Neural cell (in vitro differentiated cells): ENCODE measurements around the gene FAM170B. TPM values are rescaled to one million over a fixed set of nuclear protein-coding genes. Genes with fewer than 3 reads are reported as not detected.

Source experiments
- H2AFZ ChIP-seq: fragments of 200-600, 300-800 bp; sonication (generic), shearing (Covaris generic); 2 replicates; pipeline ENCODE4 v1.6.0; 2014; ENCODE audit warnings: low read depth, mild to moderate bottlenecking, antibody characterized with exemption, low read length, moderate library complexity
- H3F3A ChIP-seq: fragments of 200-600 bp; shearing (Covaris generic); 2 replicates; pipeline ENCODE4 v1.6.1; 2016; ENCODE audit warnings: mild to moderate bottlenecking, moderate library complexity, mixed read lengths, antibody characterized with exemption, low read length; ENCODE audit not compliant: insufficient read depth, poor library complexity, severe bottlenecking
- H3K27ac ChIP-seq: fragments of 200-600, 300-800 bp; sonication (generic), shearing (Covaris generic); 2 replicates; pipeline ENCODE4 v1.5.1; 2014; ENCODE audit warnings: mild to moderate bottlenecking, low read length, moderate library complexity
- H3K27me3 ChIP-seq: fragments of 300-800, 200-600 bp; sonication (generic), shearing (Covaris generic); 2 replicates; pipeline ENCODE4 v1.6.0; 2014; ENCODE audit warnings: mild to moderate bottlenecking, low read depth, low read length, moderate library complexity; ENCODE audit not compliant: insufficient read depth
- H3K36me3 ChIP-seq: fragments of 300-800, 200-600 bp; sonication (generic), shearing (Covaris generic); 2 replicates; pipeline ENCODE4 v1.5.1; 2014; ENCODE audit warnings: mild to moderate bottlenecking, antibody characterized with exemption, low read length, moderate library complexity; ENCODE audit not compliant: insufficient read depth
- H3K4me2 ChIP-seq: fragments of 300-800, 200-600 bp; sonication (generic), shearing (Covaris generic); 2 replicates; pipeline ENCODE4 v1.6.0; 2014; ENCODE audit warnings: mild to moderate bottlenecking, low read length
- H3K4me3 ChIP-seq: fragments of 300-800, 200-600 bp; sonication (generic), shearing (Covaris generic); 2 replicates; pipeline ENCODE4 v1.5.1; 2014; ENCODE audit warnings: mild to moderate bottlenecking, low read length, moderate library complexity
- H3K79me2 ChIP-seq: fragments of 200-600 bp; shearing (Covaris generic); replicated peaks from 2 replicates; pipeline ENCODE4 v1.6.0; 2014; ENCODE audit warnings: mild to moderate bottlenecking, low read length, moderate library complexity; ENCODE audit not compliant: insufficient read depth
- H3K9ac ChIP-seq: fragments of 300-800, 200-600 bp; sonication (generic), shearing (Covaris generic); 2 replicates; pipeline ENCODE4 v1.6.1; 2016; ENCODE audit warnings: mild to moderate bottlenecking, low read length, mixed read lengths
- H3K9me2 ChIP-seq: fragments of 200-600 bp; shearing (Covaris generic); 2 replicates; pipeline ENCODE4 v1.6.1; 2016; ENCODE audit warnings: mild to moderate bottlenecking, low read length, mixed read lengths; ENCODE audit not compliant: insufficient read depth
- H3K9me3 ChIP-seq: fragments of 200-600, 300-800 bp; sonication (generic), shearing (Covaris generic); 2 replicates; pipeline ENCODE4 v1.6.1; 2016; ENCODE audit warnings: mild to moderate bottlenecking, mixed run types, low read length, moderate library complexity, mixed read lengths
- H4K20me1 ChIP-seq: fragments of 200-600 bp; shearing (Covaris generic); 2 replicates; pipeline ENCODE4 v1.6.1; 2016; ENCODE audit warnings: mild to moderate bottlenecking, mixed run types; ENCODE audit not compliant: insufficient read depth
- EP300 ChIP-seq: fragments of 450-650 bp; conservative IDR thresholded peaks from 2 replicates; pipeline ENCODE4 v1.6.1; 2014; ENCODE audit warnings: antibody characterized with exemption, mild to moderate bottlenecking, moderate library complexity; ENCODE audit not compliant: poor library complexity, severe bottlenecking
- EZH2 ChIP-seq: fragments of 200-600, 300-800 bp; shearing (Covaris generic), sonication (generic); IDR thresholded peaks from 2 replicates; pipeline ENCODE4 v1.6.1; 2014; ENCODE audit warnings: antibody characterized with exemption, low read length, borderline replicate concordance, mild to moderate bottlenecking; ENCODE audit not compliant: insufficient read depth, poor library complexity, severe bottlenecking
- MXI1 ChIP-seq: fragments of 450-650 bp; conservative IDR thresholded peaks from 2 replicates; pipeline ENCODE4 v1.6.1; 2014; ENCODE audit warnings: antibody characterized with exemption, mild to moderate bottlenecking; ENCODE audit not compliant: poor library complexity, severe bottlenecking
- POLR2AphosphoS5 ChIP-seq: IDR thresholded peaks from 2 replicates; pipeline ENCODE4 v1.6.1; 2012
- RAD21 ChIP-seq: fragments of 450-650 bp; conservative IDR thresholded peaks from 2 replicates; pipeline ENCODE4 v1.6.1; 2014; ENCODE audit warnings: antibody characterized with exemption, mild to moderate bottlenecking, moderate library complexity
- SMC3 ChIP-seq: fragments of 450-650 bp; conservative IDR thresholded peaks from 2 replicates; pipeline ENCODE4 v1.6.1; 2014; ENCODE audit warnings: antibody characterized with exemption, mild to moderate bottlenecking, moderate library complexity; ENCODE audit not compliant: poor library complexity
- TAF1 ChIP-seq: IDR thresholded peaks from 2 replicates; pipeline ENCODE4 v1.6.1; 2012; ENCODE audit warnings: low read depth
- polyA plus RNA-seq: library from polyadenylated mRNA; depleted of rRNA; stranded (reverse); fragments of >200 nt; gene quantifications from 2 replicates; pipeline ENCODE4 v1.2.3, GENCODE V29; 2014
- TF ChIP-seq, protein P1 (sequence below): fragments of 450-650 bp; IDR thresholded peaks from 2 replicates; pipeline ENCODE4 v1.5.1; 2014; ENCODE audit warnings: antibody characterized with exemption, mild to moderate bottlenecking, moderate library complexity; ENCODE audit not compliant: poor library complexity, severe bottlenecking
- TF ChIP-seq, protein P2 (sequence below): IDR thresholded peaks from 2 replicates; pipeline ENCODE4 v1.6.1; 2012; ENCODE audit warnings: borderline replicate concordance

The FAM170B gene
- polyA plus RNA-seq, 1 donor from 2014 or later, result not detected

DNA sequence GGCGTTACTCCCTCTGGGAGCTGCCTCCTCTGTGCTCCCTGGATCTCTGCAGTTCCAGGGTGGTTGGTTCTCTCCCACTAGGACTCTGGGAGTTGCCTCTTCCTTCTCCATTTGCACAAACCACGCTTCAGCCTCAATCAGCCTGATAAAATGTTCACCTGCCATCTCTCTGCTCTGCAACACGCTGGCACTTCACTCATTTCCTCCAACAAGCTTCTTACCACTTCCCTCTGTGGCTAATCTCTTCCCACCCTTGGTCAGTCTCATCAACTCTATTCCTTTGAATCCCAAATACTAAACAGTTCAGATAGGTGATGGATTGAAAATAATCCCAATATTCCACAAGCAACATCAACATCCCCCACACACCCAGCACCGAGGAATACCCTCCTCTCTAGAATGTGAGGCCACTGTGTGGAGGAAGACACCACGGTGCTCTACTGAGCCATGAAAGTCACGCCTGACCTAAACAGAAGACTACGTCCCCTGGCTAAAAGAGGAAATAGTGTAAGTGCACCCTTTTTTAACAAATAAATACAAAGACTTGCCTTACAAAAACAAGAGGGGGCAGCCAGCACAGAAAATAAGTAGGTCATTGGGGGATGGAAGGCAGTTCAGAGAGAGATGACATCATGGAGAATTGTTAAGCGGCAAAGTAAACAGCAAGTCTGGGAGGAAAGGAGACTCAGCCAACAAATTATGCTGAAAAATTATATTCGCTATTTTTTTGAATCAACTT lies 1.9 kb upstream of the FAM170B start:
- H3K36me3 ChIP-seq, result no peaks in the 10 kb centered on the region
- no peak overlapping the region for H3K4me2 ChIP-seq
- no peak overlapping the region for H3K4me3 ChIP-seq
- no peaks in the 10 kb centered on the region for H3K9me2 ChIP-seq
- no peak overlapping the region for H3K9ac ChIP-seq
- TF ChIP-seq RAD21, result no peak
- TF ChIP-seq, protein P1, sequence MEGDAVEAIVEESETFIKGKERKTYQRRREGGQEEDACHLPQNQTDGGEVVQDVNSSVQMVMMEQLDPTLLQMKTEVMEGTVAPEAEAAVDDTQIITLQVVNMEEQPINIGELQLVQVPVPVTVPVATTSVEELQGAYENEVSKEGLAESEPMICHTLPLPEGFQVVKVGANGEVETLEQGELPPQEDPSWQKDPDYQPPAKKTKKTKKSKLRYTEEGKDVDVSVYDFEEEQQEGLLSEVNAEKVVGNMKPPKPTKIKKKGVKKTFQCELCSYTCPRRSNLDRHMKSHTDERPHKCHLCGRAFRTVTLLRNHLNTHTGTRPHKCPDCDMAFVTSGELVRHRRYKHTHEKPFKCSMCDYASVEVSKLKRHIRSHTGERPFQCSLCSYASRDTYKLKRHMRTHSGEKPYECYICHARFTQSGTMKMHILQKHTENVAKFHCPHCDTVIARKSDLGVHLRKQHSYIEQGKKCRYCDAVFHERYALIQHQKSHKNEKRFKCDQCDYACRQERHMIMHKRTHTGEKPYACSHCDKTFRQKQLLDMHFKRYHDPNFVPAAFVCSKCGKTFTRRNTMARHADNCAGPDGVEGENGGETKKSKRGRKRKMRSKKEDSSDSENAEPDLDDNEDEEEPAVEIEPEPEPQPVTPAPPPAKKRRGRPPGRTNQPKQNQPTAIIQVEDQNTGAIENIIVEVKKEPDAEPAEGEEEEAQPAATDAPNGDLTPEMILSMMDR, result no peak
- TF ChIP-seq POLR2AphosphoS5, result no peak
- TF ChIP-seq, protein P2, sequence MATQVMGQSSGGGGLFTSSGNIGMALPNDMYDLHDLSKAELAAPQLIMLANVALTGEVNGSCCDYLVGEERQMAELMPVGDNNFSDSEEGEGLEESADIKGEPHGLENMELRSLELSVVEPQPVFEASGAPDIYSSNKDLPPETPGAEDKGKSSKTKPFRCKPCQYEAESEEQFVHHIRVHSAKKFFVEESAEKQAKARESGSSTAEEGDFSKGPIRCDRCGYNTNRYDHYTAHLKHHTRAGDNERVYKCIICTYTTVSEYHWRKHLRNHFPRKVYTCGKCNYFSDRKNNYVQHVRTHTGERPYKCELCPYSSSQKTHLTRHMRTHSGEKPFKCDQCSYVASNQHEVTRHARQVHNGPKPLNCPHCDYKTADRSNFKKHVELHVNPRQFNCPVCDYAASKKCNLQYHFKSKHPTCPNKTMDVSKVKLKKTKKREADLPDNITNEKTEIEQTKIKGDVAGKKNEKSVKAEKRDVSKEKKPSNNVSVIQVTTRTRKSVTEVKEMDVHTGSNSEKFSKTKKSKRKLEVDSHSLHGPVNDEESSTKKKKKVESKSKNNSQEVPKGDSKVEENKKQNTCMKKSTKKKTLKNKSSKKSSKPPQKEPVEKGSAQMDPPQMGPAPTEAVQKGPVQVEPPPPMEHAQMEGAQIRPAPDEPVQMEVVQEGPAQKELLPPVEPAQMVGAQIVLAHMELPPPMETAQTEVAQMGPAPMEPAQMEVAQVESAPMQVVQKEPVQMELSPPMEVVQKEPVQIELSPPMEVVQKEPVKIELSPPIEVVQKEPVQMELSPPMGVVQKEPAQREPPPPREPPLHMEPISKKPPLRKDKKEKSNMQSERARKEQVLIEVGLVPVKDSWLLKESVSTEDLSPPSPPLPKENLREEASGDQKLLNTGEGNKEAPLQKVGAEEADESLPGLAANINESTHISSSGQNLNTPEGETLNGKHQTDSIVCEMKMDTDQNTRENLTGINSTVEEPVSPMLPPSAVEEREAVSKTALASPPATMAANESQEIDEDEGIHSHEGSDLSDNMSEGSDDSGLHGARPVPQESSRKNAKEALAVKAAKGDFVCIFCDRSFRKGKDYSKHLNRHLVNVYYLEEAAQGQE, result no peak
- TF ChIP-seq SMC3, result no peak
- no peak for TF ChIP-seq EP300
- TF ChIP-seq MXI1, result no peak
- no peak for TF ChIP-seq TAF1
- no peak for TF ChIP-seq EZH2
- no peaks in the 10 kb centered on the region for H3F3A ChIP-seq
- no peaks in the 10 kb centered on the region for H3K27me3 ChIP-seq
- H3K79me2 ChIP-seq, result no peaks in the 10 kb centered on the region
- no peak overlapping the region for H2AFZ ChIP-seq
- H3K27ac ChIP-seq, result no peak overlapping the region
- H3K9me3 ChIP-seq, result no peaks in the 10 kb centered on the region
- no peaks in the 10 kb centered on the region for H4K20me1 ChIP-seq

DNA sequence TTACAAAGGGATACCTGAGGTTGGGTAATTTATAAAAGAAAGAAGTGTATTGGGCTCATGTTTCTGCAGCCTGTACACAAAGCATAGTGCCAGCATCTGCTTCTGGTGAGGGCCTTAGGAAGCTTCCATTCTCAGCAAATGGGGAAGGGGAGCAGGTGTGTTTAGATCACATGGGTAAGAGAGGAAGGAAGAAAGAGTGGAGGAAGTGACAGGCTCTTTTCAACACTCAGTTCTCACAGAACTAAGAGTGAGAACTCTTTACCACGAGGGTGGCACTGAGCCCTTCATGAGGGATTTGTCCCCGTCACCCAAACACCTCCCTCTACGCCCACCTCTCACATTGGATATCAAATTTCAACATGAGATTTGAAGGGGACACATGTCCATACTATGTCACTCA lies 506 bp upstream of the FAM170B start:
- H3K9ac ChIP-seq, result no peak overlapping the region
- H3K27me3 ChIP-seq, result no peaks in the 10 kb centered on the region

More for the DNA sequence above, 506 bp upstream of the FAM170B start:
- Histone ChIP-seq H3K27ac (no peak overlapping the region), H3K9me2 (no peaks in the 10 kb centered on the region), H3K79me2 (no peaks in the 10 kb centered on the region), H3F3A (no peaks in the 10 kb centered on the region), H3K9me3 (no peaks in the 10 kb centered on the region), H4K20me1 (no peaks in the 10 kb centered on the region), H3K4me2 (no peak overlapping the region), H2AFZ (no peak overlapping the region), H3K4me3 (no peak overlapping the region), H3K36me3 (no peaks in the 10 kb centered on the region)
- TF ChIP-seq EP300, result no peak
- TF ChIP-seq POLR2AphosphoS5, result no peak
- no peak for TF ChIP-seq RAD21
- TF ChIP-seq EZH2, result no peak
- TF ChIP-seq, protein P2, result no peak
- TF ChIP-seq MXI1, result no peak
- TF ChIP-seq TAF1, result no peak
- TF ChIP-seq, protein P1, result no peak
- no peak for TF ChIP-seq SMC3
